HepG2 (cell line): Measurements from ENCODE around the gene KCNJ6.

Experiments
- HNF1A ChIP-seq, 2 experiments: sonication (generic) in 1 of 2; formaldehyde crosslinking in 1 of 2; IDR thresholded peaks; 2 replicates each; pipeline versions ENCODE4 v1.4.0 to v1.6.1; 2016 to 2020; ENCODE audit warnings: borderline replicate concordance in 1 of 2, low read depth in 1 of 2, mild to moderate bottlenecking in 1 of 2, missing genetic modification reagents in 1 of 2
- TAF1 ChIP-seq: sonication (generic); formaldehyde crosslinking; IDR thresholded peaks from 2 replicates; pipeline ENCODE4 v1.4.0; 2020; ENCODE audit warnings: missing genetic modification reagents
- USF2 ChIP-seq, 2 experiments: sonication (generic) in 1 of 2; formaldehyde crosslinking in 1 of 2; IDR thresholded peaks; 2 replicates each; pipeline versions ENCODE4 v1.5.1 to v1.6.1; 2011 to 2020; ENCODE audit warnings: borderline replicate concordance in 1 of 2, low read depth in 1 of 2, low read length in 1 of 2, mild to moderate bottlenecking in 1 of 2, missing genetic modification reagents in 1 of 2, moderate library complexity in 1 of 2
- YY1 ChIP-seq: IDR thresholded peaks from 2 replicates; pipeline ENCODE4 v1.6.1; 2011; ENCODE audit warnings: low read length, low read depth, moderate library complexity, mild to moderate bottlenecking; ENCODE audit not compliant: insufficient read depth, insufficient replicate concordance
- ZBTB37 ChIP-seq: sonication (generic); formaldehyde crosslinking; IDR thresholded peaks from 2 replicates; pipeline ENCODE4 v1.4.0; 2020; ENCODE audit warnings: mild to moderate bottlenecking, missing genetic modification reagents
- ZC3H4 ChIP-seq: sonication (generic); formaldehyde crosslinking; IDR thresholded peaks from 2 replicates; pipeline ENCODE4 v1.4.0; 2020; ENCODE audit warnings: missing genetic modification reagents, borderline replicate concordance
- ZNF205 ChIP-seq: IDR thresholded peaks from 2 replicates; pipeline ENCODE4 v1.6.1; 2018; ENCODE audit warnings: missing biosample characterization, missing genetic modification reagents

GRCh38 chr21:37891972-37892371, 24.3 kb downstream of the KCNJ6 start:
- TF ChIP-seq HNF1A (IDR thresholded peaks at IDR 0.05; ENCODE audit: low read depth) (no peak), HNF1A (CRISPR knock-in tag; IDR thresholded peaks at IDR 0.05; ENCODE audit: borderline replicate concordance) (no peak), TAF1 (CRISPR knock-in tag) (no peak), USF2 (IDR thresholded peaks at IDR 0.05; ENCODE audit: low read depth, low read length) (no peak), USF2 (CRISPR knock-in tag; IDR thresholded peaks at IDR 0.05; ENCODE audit: borderline replicate concordance) (no peak), ZBTB37 (CRISPR knock-in tag) (no peak), YY1 (no peak), ZNF205 (CRISPR knock-in tag) (no peak), ZC3H4 (CRISPR knock-in tag) (no peak)
